GM08714 (cell line): ENCODE data around the gene FAM181B.

Experiments
- H3K4me3 ChIP-seq: fragments of 200-500 bp; sonication (Bioruptor generic); 2 replicates; pipeline ENCODE4 v1.5.1; 2014; ENCODE audit warnings: mild to moderate bottlenecking, low read length, inconsistent platforms
- ZNF274 ChIP-seq: IDR thresholded peaks from 2 replicates; pipeline ENCODE4 v1.6.1; 2012; ENCODE audit warnings: mild to moderate bottlenecking, low read depth, low read length

Gene FAM181B, protein sequence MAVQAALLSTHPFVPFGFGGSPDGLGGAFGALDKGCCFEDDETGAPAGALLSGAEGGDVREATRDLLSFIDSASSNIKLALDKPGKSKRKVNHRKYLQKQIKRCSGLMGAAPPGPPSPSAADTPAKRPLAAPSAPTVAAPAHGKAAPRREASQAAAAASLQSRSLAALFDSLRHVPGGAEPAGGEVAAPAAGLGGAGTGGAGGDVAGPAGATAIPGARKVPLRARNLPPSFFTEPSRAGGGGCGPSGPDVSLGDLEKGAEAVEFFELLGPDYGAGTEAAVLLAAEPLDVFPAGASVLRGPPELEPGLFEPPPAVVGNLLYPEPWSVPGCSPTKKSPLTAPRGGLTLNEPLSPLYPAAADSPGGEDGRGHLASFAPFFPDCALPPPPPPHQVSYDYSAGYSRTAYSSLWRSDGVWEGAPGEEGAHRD

GRCh38 chr11:82733444-82734119 lies at the start of gene FAM181B:
TSS of gene FAM181B (minus strand) at chr11:82733864. CDS start at chr11:82733729, 135 bp downstream.
- H3K4me3 ChIP-seq = no peak within 1 kb of the TSS; the same call in 1 of the 2 replicates
- no peak for TF ChIP-seq ZNF274

DNA sequence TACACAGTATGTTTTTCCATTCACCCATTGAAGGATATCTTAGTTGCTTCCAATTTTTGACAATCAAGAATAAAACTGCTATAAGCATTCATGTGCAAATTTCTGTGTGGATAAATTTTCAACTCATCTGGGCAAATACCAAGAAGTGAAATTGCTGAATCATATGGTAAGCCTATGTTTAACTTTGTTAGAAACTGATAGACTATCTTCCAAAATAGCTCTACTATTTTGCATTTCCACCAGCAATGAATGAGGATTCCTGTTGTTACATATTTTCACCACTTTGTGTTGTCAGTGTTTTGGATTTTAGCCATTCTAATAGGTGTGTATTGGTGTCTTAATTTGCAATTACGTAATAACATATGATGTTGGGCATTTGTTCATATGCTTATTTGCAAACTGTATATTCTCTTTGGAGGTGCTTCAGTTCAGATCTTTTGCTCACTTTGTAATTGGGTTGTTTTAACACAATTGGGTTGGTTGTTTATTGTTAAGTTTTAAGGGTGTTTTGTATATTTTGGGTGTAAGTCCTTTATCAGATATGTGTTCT lies 49.2 kb upstream of the FAM181B start:
- no peak for TF ChIP-seq ZNF274
- no peak overlapping the region for H3K4me3 ChIP-seq

DNA sequence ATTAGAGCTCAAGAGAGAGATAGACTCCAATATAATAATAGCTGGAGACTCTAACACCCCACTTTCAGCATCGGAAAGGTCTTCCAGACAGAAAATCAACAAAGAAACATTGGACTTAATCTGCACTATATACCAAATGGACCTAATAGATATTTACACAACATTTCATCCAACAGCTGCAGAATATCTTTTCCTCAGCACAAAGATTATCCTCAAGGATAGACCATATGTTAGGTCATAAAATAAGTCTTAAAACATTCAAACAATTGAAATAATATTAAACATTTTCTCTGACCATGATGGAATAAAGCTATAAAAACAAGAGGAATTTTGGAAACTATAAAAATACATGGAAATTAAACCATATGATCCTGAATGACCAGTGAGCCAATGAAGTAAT lies 45.1 kb upstream of the FAM181B start:
- TF ChIP-seq ZNF274 = no peak
- H3K4me3 ChIP-seq = no peak overlapping the region

DNA sequence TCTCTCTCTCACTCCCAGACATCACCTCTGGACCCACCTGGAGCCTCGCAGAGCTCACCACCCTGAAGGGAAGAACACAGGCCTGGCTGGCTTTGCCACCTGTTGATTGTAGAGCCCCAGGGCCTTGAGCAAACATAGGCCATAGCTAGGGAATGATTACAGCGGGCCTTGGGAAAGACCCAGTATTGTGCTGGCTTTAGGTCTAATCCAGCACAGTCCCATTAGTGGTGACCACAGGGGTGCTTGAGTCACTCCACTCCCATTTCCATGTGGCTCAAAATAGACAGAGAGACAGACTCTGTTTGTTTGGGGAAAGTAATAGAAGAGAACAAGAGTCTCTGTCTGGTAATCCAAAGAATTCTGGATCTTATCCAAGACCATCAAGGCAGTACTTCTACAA lies 42.7 kb upstream of the FAM181B start:
- no peak for TF ChIP-seq ZNF274
- H3K4me3 ChIP-seq = no peak overlapping the region

- no peak for TF ChIP-seq ZNF274
- H3K4me3 ChIP-seq = no peak overlapping the region
Measured at GRCh38 chr11:82775736-82776346, 42.2 kb upstream of the FAM181B start.

DNA sequence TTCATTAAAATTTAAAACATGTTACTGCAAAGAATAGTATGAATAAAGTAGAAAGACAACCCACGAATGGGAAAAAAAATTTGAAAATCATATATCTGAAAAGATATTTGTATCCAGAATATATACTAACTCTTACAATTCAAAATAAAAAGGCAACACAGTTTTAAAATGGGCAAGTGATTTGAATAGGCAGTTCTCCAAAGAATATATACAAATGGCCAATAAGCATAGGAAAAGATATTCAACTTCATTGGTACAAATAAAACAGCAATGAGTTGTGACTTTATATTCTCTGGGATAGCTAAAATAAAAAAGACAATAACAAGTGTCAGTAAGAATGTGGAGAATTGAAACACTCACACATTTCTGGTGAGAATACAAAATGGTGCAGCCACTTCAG lies 41.6 kb upstream of the FAM181B start:
- no peak for TF ChIP-seq ZNF274
- H3K4me3 ChIP-seq = no peak overlapping the region

- H3K4me3 ChIP-seq = no peak overlapping the region
- no peak for TF ChIP-seq ZNF274
Measured at GRCh38 chr11:82771781-82772180, 38.1 kb upstream of the FAM181B start.

DNA sequence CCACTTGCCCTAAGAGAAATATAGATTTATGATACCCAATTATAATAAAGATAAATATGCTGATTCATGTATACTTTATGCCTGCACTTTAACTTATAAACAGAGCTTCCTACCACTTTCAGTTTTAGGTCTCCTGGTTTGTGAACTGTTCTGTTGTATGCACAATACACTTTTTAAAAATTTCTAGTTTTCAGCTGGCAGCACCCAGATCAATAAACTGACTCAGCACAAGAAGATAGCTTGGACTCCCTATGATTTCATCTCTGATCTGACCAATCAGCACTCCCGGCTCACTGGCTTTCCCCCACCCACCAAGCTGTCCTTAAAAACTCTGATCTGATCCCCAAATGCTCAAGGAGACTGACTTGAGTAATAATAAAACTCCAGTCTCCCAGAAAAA lies 33.5 kb upstream of the FAM181B start:
- no peak for TF ChIP-seq ZNF274
- no peak overlapping the region for H3K4me3 ChIP-seq

GRCh38 chr11:82765466-82766034 lies 31.9 kb upstream of the FAM181B start:
- H3K4me3 ChIP-seq = no peak overlapping the region
- no peak for TF ChIP-seq ZNF274

DNA sequence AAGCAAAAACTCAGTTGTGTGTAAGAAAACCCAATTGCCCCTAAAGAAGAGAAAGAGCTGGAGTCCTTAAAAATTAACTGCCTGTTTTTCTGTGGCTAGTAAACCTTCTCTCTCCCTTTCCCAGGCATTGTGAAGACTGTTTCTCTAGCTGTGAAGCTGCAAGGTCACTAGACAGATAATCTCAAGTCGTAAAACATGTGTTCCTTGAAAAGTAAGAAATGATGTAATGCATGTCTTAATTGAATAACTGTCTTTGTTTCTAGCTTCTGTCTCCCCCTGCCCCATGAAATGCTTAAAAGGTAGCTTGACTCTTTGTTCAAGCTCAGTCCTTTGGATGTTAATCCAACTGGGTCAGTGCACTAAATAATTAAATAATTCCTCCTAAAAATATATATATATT lies 29.5 kb upstream of the FAM181B start:
- TF ChIP-seq ZNF274 = no peak
- H3K4me3 ChIP-seq = no peak overlapping the region

- TF ChIP-seq ZNF274 = no peak
- no peak overlapping the region for H3K4me3 ChIP-seq
Measured at GRCh38 chr11:82759649-82760048, 26.0 kb upstream of the FAM181B start.

DNA sequence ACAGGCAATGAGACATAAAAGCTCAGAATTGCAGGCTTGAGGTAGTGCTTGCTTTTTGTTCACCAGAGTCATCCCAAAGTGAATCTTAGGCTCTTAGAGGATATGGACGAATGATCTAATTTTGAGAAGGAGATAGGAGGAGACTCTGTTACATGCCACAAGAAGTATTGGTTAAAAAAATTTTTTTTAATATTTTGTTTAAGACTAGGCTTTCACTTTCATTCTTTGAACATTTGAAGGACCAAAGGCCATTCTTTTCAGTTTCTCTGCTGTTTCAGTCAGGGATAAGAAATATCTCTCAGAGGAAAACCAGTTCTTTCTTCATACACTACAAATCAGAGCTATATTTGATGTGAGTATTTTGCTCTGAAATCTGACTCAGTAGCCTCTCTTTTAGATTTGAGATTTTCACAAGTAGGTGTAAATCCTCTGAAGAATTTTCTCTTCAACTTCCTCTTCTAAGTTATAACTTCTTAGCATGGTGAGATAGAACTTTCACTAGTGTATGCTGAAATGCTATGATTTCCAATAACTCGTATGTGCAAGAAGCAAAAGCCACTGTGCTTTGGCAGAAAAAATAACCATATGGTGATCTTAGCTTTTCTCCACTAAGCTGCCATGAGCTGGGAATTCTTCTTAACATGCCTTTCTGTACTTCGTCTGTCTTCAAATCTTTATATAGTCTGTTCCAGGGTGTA lies 24.1 kb upstream of the FAM181B start:
- no peak for TF ChIP-seq ZNF274
- H3K4me3 ChIP-seq = no peak overlapping the region

- no peak for TF ChIP-seq ZNF274
- H3K4me3 ChIP-seq = no peak overlapping the region
Measured at GRCh38 chr11:82756765-82757639, 23.3 kb upstream of the FAM181B start.
